AG04449 (cell line): ENCODE data around the gene ELP2.
"Not testable (repeated sequence)": the region's sequence is repeated elsewhere in the genome, so short reads cannot be mapped to it uniquely, and the experiment has no call there.

ENCODE experiments used
- CTCF ChIA-PET: fragments of 350-600 bp; formaldehyde crosslinking; extraction: SDS; loops from one replicate; lab custom pipeline; 2021; ENCODE audit warnings: antibody characterized with exemption; lab: Yijun Ruan, JAX
- POLR2A ChIA-PET: fragments of 400-600, 350-600 bp; formaldehyde crosslinking; extraction: SDS; loops from one replicate; lab custom pipeline; 2020; ENCODE audit warnings: antibody characterized with exemption, inconsistent platforms; lab: Yijun Ruan, JAX
- DNase-seq: peaks from one replicate; pipeline ENCODE4 v3.0.0-alpha.2; 2010; ENCODE audit warnings: low read depth, low spot score
- H3K4me3 ChIP-seq: 2 replicates; pipeline ENCODE4 v1.5.1; 2011; ENCODE audit warnings: low read depth, mild to moderate bottlenecking, control low read depth, low read length
- CTCF ChIP-seq: IDR thresholded peaks from one replicate; pipeline ENCODE4 v1.5.1; 2011; ENCODE audit warnings: mild to moderate bottlenecking, moderate library complexity, low read length, control low read depth, inconsistent platforms; ENCODE audit not compliant: insufficient read depth; ENCODE audit errors: missing control alignments

The ELP2 gene

GRCh38 chr18:36089001-36089400 is 40.7 kb upstream of the ELP2 start:
- CTCF ChIA-PET, result interaction anchor here (0.7 to 2.1 kb wide), 4 partner anchors 10 to 196 kb away, joined by 3 to 13 read pairs (median 4); no protein-coding TSS in a partner anchor
- POLR2A ChIA-PET, result no interaction called here
- no peak for TF ChIP-seq CTCF
- H3K4me3 ChIP-seq, result no peak overlapping the region
- no peak for DNase-seq

- POLR2A ChIA-PET, DNase-seq, H3K4me3 ChIP-seq: not testable (repeated sequence)
- CTCF ChIA-PET, result interaction anchor here (1.2 to 2.3 kb wide), 3 partner anchors 11 to 192 kb away, joined by 3 to 7 read pairs (median 5); no protein-coding TSS in a partner anchor
Measured at GRCh38 chr18:36092116-36092515, 37.6 kb upstream of the ELP2 start.

GRCh38 chr18:36094431-36094830 is 35.3 kb upstream of the ELP2 start:
- H3K4me3 ChIP-seq, result no peak overlapping the region
- no peak for DNase-seq
- POLR2A ChIA-PET, result no interaction called here
- CTCF ChIA-PET, result interaction anchor here (0.6 to 9.9 kb wide), 11 partner anchors 9 to 714 kb away, joined by 3 to 289 read pairs (median 5); no protein-coding TSS in a partner anchor
- TF ChIP-seq CTCF, result no peak

GRCh38 chr18:36095936-36096519 is 33.7 kb upstream of the ELP2 start:
- ChIA-PET POLR2A (no interaction called here), CTCF (interaction anchor here (0.6 to 9.9 kb wide), 46 partner anchors 9 to 1443 kb away, joined by 3 to 289 read pairs (median 4); partner anchors contain the start of genes ELP2, KIAA1328, SLC39A6 and TPGS2)
- H3K4me3 ChIP-seq, result no peak overlapping the region
- peak; percentile 24 for TF ChIP-seq CTCF
- peak; percentile 53 for DNase-seq

- no peak for TF ChIP-seq CTCF
- DNase-seq, result no peak
- H3K4me3 ChIP-seq, result no peak overlapping the region
- POLR2A ChIA-PET, result no interaction called here
- CTCF ChIA-PET, result interaction anchor here (0.9 to 9.9 kb wide), 9 partner anchors 12 to 714 kb away, joined by 3 to 289 read pairs (median 4); no protein-coding TSS in a partner anchor
Measured at GRCh38 chr18:36096955-36097354, 32.7 kb upstream of the ELP2 start.

GRCh38 chr18:36099311-36099710 is 30.4 kb upstream of the ELP2 start:
- ChIA-PET POLR2A (no interaction called here), CTCF (interaction anchor here (1.4 to 9.9 kb wide), 4 partner anchors 10 to 589 kb away, joined by 3 to 289 read pairs (median 4); no protein-coding TSS in a partner anchor)
- no peak for TF ChIP-seq CTCF
- no peak for DNase-seq
- H3K4me3 ChIP-seq, result no peak overlapping the region
